GM18498 (cell line): Measurements from ENCODE around the gene TAS2R31.
"Not testable (repeated sequence)": the region's sequence is repeated elsewhere in the genome, so short reads cannot be mapped to it uniquely, and the experiment has no call there.

Source experiments
- ATAC-seq: cut with Tn5 transposase; IDR thresholded peaks from one replicate; pipeline ENCODE4 v1.9.1; 2021; ENCODE audit warnings: mild to moderate bottlenecking, moderate library complexity; ENCODE audit not compliant: unreplicated experiment

TAS2R31 gene, protein sequence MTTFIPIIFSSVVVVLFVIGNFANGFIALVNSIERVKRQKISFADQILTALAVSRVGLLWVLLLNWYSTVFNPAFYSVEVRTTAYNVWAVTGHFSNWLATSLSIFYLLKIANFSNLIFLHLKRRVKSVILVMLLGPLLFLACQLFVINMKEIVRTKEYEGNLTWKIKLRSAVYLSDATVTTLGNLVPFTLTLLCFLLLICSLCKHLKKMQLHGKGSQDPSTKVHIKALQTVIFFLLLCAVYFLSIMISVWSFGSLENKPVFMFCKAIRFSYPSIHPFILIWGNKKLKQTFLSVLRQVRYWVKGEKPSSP

DNA sequence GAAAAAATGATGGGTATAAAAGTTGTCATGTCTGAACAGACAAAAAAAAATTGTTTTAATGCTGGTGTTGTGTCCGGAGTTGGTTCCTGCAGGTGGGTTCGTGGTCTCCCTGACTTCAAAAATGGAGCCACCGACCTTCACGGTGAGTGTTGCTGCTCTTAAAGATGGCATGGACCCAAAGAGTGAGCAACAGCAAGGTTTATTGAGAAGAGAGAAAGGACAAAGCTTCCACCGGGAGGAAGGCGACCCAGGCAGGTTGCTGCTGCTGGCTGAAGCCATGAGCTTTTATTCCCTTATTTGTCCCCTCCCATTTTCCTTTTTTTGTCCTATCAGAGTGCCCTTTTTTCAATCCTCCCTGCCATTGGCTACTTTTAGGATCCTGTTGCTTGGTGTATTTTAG lies at the start of gene TAS2R31:
Gene TAS2R31, minus strand, starts transcription at position 101 of the 400 bp plus-strand sequence. Its CDS starts 72 bp downstream, at position 29.
- ATAC-seq = no peak

DNA sequence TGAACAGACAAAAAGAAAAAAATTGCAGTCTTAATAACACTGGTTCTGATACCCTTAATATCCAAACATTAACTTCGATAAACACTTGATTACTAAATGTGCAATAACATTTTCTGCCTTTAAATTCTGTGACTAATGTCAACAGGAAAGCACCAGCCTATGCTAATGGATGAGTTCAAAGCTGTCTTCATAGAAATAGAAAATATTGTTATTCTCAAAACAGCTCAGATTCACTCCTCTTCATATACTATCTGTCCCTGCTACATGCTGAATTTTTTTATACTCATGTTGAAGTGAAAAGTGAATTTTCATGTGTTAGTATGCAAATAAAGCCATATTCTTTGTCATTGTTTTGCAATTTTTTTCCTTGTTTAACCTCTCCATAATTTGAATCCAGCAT lies 47.0 kb upstream of the TAS2R31 start:
- ATAC-seq = no peak

DNA sequence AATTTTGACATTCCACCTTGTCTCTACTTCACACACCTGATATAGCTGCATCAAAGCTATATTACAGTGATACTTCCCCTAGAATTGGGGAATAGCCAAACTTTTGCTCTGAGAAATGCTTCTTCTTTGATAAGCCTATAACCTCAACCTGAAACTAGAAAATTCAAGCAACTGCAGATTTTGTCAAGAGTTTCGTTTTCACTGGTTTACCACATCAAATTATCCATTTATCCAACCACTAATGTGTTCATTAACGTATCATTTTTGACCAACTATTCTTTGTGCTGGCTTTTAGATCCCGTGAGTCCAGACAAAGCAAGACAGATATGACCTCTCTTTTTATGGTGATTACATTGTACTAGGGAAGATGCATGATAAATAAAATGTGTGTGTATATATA lies 44.4 kb upstream of the TAS2R31 start:
- ATAC-seq = peak; percentile 53

DNA sequence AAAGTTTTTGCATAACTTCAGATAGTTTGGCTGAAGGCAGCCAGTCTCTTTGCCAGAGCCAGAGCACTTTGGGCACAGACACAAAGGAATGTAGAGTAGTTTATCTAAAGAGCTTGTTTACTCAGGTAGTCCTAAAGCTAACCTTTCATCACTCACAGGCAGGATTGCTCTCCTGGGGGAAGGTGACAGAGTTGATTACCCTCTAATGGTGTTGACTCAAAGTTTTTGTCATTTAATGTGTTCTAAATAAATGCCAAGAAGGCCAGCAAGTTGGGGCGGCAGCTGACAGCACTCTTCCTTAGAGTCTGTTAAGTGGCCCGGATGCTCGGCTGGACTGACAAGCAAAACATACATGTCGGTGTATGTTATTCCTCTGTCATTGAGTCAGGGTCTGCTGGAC lies 40.2 kb upstream of the TAS2R31 start:
- no peak for ATAC-seq

DNA sequence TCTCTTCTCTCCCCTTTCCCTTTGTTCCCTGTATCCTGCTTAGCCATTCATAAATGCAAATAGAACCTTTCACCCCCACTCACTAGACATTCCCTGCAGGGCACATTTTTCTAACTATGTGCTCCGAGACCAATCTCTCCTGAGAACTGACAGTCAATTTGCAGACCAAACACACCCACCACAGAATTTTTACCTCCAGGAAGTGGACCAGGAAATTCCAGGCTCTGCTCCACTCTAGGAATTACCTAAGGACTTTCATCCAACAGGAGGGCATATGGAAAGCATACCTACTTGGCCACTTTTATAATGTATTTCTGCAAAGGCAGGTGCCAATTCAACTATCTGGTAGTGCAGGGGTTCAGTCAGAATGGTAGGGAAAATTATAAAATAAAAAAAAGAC lies 39.8 kb upstream of the TAS2R31 start:
- ATAC-seq = no peak

DNA sequence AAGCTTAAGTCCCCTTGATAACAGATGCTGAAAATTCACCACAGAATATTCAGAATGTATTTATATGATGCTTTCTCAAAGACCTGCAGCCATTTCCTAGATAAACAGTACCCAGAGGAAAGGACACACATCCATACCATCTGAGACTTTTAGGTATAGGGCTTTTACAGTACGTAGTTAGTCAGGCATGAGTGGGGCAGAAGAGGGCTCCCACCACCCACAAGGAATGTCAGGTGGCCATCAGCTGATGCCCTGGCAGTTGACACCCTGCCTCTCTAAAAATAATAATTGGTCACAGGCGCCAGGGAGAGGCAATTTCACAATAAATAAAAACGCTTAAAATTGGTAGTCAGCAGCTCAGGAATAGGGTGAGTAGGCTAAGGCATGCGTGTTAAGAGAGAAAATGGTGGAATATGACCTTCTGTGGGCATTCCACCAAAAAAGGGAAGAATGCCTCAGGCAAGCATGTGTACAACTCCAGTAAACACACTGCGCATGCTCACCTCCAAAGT lies 38.7 kb upstream of the TAS2R31 start:
- ATAC-seq = no peak

DNA sequence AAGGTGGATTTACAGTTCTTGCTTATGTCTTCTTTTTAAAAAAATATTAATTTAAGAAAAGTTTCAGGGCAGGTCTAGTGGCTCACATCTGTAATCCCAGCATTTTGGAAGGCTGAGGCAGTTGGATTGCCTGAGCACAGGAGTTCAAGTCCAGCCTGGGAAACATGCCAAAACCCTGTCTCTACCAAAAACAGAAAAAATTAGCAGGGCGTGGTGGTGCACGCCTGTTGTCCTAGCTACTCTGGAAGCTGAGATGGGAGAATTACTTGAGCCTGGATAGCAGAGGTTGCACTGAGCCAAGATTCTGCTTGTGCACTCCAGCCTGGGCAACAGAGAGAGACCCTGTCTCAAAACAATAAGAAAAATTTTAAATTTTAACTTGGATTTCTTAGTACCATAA lies 36.3 kb upstream of the TAS2R31 start:
- ATAC-seq = no peak

DNA sequence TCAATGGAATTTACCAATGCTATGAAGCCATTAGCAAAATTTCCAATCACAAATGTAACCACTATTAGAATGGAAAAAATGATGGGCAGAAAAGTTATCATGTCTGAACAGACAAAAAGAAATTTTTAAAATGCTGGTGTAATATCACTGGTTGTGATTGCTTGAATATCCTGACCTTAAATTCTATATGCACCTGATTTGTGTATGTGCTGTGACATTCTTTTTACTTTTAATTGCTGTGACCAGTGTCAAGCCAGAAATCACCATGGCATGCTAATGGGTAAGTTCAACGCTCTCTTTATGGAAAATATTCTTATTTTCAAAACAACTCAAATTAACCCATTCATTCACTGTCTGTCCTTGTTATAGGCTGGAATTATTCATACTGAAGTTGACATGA lies 31.0 kb upstream of the TAS2R31 start, which contains the start of gene TAS2R46:
Gene TAS2R46, minus strand, starts transcription at position 101 of the 400 bp plus-strand sequence. Its CDS starts 0 bp downstream, at position 101.
- not testable (repeated sequence) for ATAC-seq

DNA sequence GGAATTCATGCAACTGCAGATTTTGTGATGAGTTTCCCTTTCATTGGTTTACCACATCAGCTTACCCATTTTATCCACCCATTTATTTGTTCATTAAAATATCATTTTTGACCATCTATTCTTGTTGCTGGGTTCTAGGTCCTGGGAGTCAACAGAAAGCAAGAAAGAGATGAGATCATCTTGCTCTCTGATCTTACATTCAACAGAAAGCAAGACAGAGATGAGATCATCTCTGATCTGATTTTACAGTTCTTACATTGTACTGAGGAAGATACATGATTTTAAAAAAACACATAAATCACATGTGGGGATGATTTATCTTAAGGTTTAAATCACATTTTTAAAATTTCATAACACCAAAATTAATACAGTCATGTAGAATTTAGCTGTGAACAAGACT lies 28.6 kb upstream of the TAS2R31 start:
- ATAC-seq = no peak

DNA sequence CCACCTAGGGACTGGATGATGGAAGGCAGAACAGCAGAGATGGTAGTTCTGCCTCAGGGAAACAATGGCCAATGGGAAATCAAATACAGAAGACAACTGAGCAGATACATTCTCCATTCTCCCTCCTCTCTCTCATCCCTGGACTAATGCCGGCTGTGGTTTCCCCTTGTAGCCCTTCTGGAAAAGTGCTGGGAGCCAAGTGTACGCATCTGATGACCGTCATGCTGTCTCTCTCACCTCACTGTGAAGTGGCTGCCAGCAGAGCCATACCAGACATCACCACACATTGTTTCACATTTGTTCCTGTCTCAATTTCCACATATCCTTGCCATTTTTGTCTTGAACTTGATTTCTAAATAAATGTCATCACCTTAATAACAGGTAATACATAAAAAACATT lies 27.8 kb upstream of the TAS2R31 start:
- no peak for ATAC-seq

DNA sequence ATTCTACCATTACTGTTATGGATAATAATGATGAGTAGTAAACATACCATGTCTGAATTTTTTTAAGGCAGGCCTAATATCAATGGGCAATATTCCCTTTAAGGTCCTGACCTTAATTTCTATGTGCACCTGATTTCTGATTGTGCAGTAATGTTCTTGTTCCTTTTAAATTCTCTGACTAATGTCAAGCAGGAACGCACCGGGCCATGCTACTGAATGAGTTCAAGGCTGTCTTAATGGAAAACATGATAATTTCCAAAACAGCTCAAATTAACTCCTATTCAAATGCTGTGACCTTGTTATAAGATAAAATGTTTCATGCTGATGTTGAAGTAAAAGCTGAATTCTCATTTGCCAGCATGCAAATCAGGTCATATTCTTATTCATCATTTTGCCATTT lies 24.1 kb upstream of the TAS2R31 start:
- no peak for ATAC-seq

DNA sequence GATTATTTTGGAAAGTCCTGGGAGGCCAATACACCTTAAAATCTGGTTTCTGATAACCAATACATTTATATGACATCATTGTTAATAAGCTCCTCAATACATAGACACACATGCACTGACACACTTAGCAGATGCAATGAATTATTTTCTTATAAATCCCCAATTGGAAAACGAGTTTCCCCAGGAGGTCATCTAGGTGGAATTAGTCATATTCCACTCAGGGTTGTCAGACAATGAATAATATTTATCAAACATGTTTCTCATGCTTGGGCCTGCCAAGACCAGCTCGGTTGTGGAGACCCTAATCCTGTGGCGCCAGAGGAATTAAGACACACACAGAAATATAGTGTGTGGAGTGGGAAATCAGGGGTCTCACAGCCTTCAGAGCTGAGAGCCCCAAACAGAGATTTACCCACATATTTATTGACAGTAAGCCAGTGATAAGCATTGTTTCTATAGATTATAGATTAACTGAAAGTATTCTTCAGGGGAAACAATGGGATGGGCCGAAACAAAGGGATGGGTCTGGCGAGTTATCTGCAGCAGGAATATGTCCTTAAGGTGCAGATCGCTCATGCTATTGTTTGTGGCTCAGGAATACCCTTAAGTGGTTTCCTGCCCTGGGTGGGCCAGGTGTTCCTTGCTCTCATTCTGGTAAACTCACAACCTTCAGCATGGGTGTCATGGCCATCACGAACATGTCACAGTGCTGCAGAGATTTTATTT lies 18.8 kb upstream of the TAS2R31 start:
- ATAC-seq = not testable (repeated sequence)

DNA sequence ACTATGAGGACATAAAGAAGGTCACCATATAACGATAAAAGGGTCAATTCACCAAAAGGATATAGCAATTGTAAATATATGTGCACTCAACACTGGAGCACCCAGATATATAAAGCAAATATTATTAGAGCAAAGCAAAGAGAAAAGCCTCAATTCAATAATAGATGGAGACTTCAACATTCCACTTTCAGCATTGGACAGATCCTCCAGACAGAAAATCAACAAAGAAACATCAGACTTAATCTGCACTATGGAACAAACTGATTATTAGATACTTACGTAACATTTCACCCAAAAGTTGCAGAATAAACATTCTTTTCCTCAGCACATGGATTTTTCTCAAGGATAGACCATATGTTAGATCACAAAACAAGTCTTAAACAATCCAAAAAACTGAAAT lies 10.2 kb upstream of the TAS2R31 start:
- not testable (repeated sequence) for ATAC-seq

DNA sequence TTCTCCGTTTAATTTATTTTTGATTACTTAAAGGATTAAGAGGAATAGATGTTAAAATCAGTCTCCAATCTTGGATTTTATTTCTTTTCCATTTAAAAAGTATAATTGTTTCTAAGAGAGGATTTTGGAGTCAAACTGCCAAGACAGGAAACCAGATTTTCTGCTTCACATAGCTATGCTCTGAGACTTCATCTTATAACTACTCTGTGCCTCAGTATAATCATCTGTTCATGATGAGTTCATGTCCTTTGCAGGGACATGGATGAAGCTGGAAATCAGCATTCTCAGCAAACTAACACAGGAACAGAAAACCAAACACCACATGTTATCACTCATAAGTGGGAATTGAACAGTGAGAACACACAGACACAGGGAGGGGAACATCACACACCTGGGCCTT lies 9.0 kb upstream of the TAS2R31 start:
- no peak for ATAC-seq

DNA sequence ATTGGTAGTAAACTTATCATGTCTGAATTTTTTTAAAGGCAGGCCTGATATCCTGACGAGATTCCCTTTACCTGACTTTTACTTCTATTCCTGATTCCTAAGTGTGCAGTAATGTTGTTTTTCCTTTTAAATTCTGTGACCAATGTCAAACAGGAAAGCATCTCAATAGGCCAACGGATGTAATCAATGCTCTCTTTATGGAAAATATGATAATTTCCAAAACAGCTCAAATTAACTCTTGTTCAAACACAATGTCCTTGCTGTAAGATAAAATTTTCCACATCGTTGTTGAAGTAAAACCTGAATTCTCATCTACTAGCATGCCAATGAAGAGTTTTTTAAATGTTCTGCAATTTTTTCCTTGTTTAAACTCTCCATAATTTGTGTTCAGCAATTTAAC lies 8.0 kb upstream of the TAS2R31 start:
- no peak for ATAC-seq

DNA sequence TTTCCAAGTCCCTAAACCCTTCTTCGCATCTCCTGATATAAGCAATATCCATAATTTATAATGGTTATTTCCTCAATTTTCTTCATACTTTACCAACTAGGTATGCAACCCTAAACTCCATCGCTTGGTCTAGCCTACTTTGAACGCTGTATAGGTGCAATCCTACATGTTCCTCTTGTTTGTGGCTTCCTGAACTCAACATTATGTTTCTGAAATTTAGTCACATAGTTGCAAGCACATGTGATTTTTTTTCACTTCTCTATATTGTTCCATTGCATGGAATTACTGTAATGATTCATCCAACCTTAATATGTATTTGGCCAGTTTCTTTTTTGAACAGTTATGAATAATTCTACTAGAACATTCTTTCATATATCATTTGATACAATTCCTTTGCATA lies 2.8 kb upstream of the TAS2R31 start:
- not testable (repeated sequence) for ATAC-seq

DNA sequence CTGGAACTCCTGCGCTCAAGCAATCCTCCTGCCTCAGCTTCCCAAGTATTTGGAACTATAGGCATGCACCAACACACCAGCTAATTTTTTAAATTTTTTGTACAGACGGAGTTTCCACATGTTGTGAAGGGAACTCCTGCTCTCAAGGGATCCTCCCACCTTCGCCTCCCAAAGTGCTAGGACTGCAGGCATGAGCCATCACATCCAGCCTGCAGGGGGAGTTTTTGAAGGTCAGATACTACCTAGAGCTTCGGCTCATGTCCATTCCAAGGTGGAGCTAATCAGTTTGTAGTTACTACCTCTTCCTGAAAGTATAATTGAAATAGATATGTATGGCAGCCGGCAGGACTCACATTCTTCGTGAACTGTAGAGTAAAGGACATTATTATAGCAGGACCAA lies 5.1 kb downstream of the TAS2R31 start:
- no peak for ATAC-seq

DNA sequence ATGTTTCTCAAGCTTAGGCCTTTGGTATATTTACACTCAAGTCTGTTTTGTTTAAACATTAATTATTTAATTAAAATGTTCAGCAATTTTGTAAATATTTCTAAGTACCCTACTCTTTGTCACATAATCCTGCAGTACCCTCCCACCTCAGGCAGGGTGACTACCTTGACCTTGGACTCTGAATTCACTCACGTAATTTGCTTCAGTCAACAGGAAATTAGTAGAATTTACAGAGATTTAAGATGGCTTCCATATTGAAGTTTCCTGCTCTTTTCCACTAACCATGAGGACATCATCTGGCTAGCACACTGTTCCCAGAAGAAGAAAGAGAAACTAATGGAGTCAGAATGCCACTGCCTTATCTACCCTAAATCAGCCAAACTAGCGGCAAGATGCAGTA lies 7.8 kb downstream of the TAS2R31 start:
- no peak for ATAC-seq

DNA sequence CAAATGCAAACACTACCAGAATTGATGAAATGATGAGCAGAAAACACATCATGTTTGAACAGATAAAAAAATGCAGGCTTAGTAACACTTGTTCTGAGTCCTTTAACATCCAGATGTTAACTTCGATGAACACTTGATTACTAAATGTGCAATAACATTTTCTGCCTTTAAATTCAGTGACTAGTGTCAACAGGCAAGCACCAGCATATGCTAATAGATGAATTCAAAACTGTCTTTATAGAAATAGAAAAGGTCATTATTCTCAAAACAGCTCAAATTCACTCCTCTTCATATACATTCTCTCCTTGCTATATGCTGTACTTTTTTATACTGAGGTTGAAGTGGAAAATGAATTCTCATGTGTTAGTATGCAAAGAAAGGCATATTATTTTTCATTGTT lies 8.7 kb downstream of the TAS2R31 start, which contains the start of gene TAS2R19:
Gene TAS2R19, minus strand, starts transcription at position 101 of the 400 bp plus-strand sequence. Its CDS starts 49 bp downstream, at position 52.
- ATAC-seq = no peak

DNA sequence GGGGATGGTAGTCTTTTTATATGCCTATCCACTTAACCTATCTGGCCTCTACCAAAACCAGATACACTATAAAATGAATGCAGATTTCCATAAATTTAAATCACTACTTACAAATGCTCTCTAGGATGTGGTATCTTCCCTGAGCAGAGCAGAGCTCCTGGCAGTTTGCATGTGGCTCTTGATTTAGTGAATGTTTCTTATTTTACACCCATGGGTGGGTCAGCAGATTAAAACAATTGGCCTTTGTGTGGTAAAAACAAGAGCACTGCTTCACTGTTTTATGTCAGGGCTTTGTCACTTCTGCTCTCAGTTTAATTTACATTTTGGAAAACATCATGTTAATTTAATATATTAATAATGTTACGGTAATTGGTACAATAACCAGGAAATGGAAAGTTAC lies 14.3 kb downstream of the TAS2R31 start:
- ATAC-seq = no peak

DNA sequence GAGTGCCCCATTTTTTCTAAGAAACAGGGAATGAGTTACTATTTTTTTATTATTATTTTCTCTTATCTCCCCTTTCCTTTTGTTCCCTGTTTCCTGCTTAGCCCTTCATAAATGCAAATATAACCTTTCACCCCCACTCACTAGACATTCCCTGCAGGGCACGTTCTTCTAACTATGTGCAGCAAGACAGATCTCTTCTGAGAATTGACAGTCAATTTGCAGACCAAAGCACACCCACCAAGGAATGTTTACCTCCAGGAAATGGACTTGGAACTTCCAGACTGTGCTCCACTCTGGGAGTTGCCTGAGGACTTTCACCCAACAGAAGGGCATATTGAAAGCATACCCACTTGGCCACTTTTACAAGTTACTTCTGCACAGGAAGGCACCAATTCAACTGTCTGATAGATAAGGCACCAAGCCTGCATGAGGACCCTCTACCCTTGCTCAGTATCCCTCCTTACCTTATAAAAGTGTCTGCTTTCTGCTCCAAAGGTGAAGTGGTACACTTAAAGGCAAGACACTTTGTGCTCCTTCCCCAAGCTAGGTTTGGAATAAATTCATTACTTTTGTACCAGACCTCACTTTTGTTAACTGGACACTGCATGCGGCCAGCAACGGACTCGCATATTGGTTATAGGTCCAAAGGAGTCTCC lies 15.3 kb downstream of the TAS2R31 start:
- ATAC-seq = no peak
